ENCODE data around the gene FHOD1.
A peak's percentile ranks its signal among the peaks of the same experiment; 100 is the strongest.

The FHOD1 gene

DNA sequence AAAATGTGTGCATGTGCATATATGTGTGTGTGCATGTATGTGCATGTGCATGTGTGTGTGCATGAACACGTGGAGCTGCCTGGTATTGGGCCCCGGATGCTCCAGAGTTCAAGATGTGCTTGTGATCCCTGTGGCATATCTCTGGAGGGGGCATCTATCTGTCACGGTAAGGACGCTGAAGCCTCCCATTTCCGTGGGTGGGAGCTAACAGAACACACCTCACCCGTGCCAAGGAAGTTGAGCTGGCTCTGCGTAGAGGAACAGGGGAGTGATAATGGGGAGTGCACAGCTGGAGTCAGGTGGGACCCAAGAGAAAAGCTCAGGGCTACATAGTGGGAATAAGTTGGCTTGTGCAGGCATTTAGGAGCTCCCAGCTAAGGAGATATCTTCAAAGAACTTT is 35.6 kb downstream of the FHOD1 start:
- Histone ChIP-seq H3K9me3 (ENCODE audit: severe bottlenecking) (no peaks in the 10 kb centered on the region), H3K4me1 (ENCODE audit: insufficient read depth, poor library complexity, severe bottlenecking) (peaks cover 48% of the 10 kb centered on the region), H3K27ac (ENCODE audit: poor library complexity, severe bottlenecking) (peak overlapping the region; percentile 95), H3K4me3 (ENCODE audit: severe bottlenecking) (no peak overlapping the region), H3K36me3 (ENCODE audit: low read depth) (no peaks in the 10 kb centered on the region), H3K27me3 (ENCODE audit: insufficient read depth, poor library complexity, severe bottlenecking) (no peaks in the 10 kb centered on the region)
- no peak for ATAC-seq (ENCODE audit: low read depth)
- TF ChIP-seq, protein P1, sequence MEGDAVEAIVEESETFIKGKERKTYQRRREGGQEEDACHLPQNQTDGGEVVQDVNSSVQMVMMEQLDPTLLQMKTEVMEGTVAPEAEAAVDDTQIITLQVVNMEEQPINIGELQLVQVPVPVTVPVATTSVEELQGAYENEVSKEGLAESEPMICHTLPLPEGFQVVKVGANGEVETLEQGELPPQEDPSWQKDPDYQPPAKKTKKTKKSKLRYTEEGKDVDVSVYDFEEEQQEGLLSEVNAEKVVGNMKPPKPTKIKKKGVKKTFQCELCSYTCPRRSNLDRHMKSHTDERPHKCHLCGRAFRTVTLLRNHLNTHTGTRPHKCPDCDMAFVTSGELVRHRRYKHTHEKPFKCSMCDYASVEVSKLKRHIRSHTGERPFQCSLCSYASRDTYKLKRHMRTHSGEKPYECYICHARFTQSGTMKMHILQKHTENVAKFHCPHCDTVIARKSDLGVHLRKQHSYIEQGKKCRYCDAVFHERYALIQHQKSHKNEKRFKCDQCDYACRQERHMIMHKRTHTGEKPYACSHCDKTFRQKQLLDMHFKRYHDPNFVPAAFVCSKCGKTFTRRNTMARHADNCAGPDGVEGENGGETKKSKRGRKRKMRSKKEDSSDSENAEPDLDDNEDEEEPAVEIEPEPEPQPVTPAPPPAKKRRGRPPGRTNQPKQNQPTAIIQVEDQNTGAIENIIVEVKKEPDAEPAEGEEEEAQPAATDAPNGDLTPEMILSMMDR (IDR thresholded peaks at IDR 0.05; ENCODE audit: poor library complexity, severe bottlenecking), result no peak
- DNase-seq (ENCODE audit: low spot score), result no peak

DNA sequence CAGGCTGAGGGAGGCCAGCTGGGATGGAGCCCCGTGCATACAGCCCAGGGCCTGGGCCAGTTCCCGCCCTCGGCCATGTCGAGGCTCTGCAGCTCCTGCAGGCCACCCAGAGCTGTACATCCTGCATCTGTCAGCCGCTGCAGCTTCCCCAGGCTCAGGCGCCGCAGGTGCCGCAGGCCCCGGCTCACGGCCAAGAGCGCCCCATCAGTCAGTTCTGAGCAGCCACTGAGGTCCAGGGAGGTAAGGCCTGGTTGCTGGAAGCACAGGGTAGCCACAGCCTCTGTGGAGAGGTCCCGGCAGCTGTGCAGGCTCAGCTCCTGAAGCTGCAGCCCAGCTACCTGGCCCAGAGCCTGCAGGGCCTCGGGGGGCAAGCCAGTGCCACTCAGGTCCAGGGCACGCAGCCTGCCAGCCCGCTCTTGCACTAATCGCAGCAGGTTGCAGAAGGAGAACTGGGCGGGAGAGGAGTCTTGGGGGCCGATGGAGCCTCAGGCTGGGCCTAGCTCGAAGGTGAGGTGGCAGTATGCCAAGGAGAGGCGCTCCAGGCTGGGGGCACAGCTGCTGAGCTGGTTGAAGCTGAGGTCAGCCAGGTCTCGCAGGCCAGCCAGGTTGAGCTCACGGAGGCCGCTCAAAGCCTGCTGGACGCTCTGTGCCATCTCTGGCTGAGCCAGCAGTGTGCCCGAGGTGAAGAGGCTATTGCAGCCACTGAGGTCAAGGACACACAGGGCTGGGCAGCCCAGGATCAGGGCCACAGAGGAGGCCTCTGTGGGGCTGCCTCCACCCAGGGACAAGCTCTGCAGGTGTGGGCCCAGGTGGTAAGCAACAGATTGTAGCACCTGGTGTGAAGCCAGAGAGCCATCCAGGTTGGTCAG is 37.0 kb downstream of the FHOD1 start:
- H3K27me3 ChIP-seq (ENCODE audit: insufficient read depth, poor library complexity, severe bottlenecking), result no peaks in the 10 kb centered on the region
- peaks cover 51% of the 10 kb centered on the region for H3K4me1 ChIP-seq (ENCODE audit: insufficient read depth, poor library complexity, severe bottlenecking)
- ATAC-seq (ENCODE audit: low read depth) (no peak), DNase-seq (ENCODE audit: low spot score) (peak; percentile 58)
- H3K9me3 ChIP-seq (ENCODE audit: severe bottlenecking), result no peaks in the 10 kb centered on the region
- TF ChIP-seq, protein P1 (IDR thresholded peaks at IDR 0.05; ENCODE audit: poor library complexity, severe bottlenecking), result no peak
- no peak overlapping the region for H3K27ac ChIP-seq (ENCODE audit: poor library complexity, severe bottlenecking)
- H3K4me3 ChIP-seq (ENCODE audit: severe bottlenecking), result no peak overlapping the region
- H3K36me3 ChIP-seq (ENCODE audit: low read depth), result no peaks in the 10 kb centered on the region

DNA sequence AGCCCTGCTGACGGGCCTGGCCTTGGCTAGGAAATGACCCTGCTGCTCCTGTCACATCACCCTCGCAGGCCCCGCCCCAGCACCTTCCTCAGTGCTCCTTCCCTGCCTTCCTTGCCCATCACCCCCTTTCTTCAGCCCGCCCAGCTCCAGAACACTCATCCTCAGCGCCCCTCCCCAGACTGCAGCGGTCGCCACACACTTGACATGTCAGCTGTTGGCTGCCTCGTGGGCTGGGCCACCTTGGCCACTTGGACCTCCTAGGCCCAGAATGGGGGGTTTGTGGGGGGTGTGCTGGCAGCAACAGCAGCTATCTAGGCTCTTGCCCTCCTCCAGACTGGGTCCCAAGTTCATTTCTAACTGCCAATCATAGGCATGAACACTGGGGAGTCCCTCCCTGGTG is 37.7 kb downstream of the FHOD1 start:
- ATAC-seq (ENCODE audit: low read depth), result no peak

DNA sequence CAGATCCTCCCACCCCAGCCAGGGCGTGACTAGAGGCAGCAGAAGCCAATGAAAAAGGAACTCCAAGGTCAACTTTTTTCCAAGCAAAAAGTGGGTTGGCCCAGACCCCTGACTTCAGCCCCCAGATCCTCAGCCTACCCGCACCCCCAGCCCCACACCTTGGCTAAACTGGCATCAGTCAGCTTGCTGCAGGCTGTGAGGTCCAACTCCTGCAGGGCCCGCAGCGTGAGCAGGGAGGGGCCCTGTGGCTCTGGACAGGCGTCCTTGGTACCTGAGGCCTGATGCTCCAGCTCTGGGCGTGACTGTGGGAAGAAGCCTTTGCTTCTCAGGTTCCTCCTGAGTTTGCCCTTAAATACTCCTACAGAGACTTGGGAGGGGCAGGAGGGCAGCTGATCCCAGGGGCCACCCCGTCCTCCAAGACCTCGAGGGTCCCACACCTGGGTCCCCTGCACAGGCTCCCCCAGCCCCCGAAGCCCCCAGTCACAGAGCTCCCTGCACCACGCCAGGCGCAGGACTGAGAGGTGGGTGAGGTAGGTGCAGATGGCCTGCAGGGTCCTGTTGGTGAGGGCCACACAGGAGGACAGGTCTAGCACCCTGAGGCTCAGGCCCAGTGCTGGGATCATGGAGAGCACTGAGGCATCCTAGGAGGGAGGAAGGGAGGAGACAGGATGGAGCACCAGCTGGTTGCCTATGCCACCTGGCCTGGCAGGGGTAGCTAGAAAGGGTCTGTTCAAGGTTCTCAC is 39.0 kb downstream of the FHOD1 start:
- ATAC-seq (ENCODE audit: low read depth) (no peak; the same call in 2 of the 3 replicates), DNase-seq (ENCODE audit: low spot score) (peak; percentile 62)
- Histone ChIP-seq H3K9me3 (ENCODE audit: severe bottlenecking) (no peaks in the 10 kb centered on the region), H3K4me1 (ENCODE audit: insufficient read depth, poor library complexity, severe bottlenecking) (peaks cover 42% of the 10 kb centered on the region), H3K36me3 (ENCODE audit: low read depth) (no peaks in the 10 kb centered on the region; the same call in none of the 2 replicates), H3K4me3 (ENCODE audit: severe bottlenecking) (no peak overlapping the region), H3K27ac (ENCODE audit: poor library complexity, severe bottlenecking) (peak overlapping the region; percentile 92), H3K27me3 (ENCODE audit: insufficient read depth, poor library complexity, severe bottlenecking) (no peaks in the 10 kb centered on the region)
- TF ChIP-seq, protein P1 (IDR thresholded peaks at IDR 0.05; ENCODE audit: poor library complexity, severe bottlenecking), result no peak

More for the DNA sequence above, 37.7 kb downstream of the FHOD1 start:
- H3K9me3 ChIP-seq (ENCODE audit: severe bottlenecking), result no peaks in the 10 kb centered on the region
- peaks cover 51% of the 10 kb centered on the region for H3K4me1 ChIP-seq (ENCODE audit: insufficient read depth, poor library complexity, severe bottlenecking)
- no peak overlapping the region for H3K27ac ChIP-seq (ENCODE audit: poor library complexity, severe bottlenecking)
- H3K27me3 ChIP-seq (ENCODE audit: insufficient read depth, poor library complexity, severe bottlenecking), result no peaks in the 10 kb centered on the region
- H3K36me3 ChIP-seq (ENCODE audit: low read depth), result no peaks in the 10 kb centered on the region; the same call in 1 of the 2 replicates
- no peak overlapping the region for H3K4me3 ChIP-seq (ENCODE audit: severe bottlenecking)
- DNase-seq (ENCODE audit: low spot score), result peak; percentile 59
- TF ChIP-seq, protein P1 (IDR thresholded peaks at IDR 0.05; ENCODE audit: poor library complexity, severe bottlenecking), result no peak
